Measurements from ENCODE around the gene SLC6A18.

SLC6A18 gene

DNA sequence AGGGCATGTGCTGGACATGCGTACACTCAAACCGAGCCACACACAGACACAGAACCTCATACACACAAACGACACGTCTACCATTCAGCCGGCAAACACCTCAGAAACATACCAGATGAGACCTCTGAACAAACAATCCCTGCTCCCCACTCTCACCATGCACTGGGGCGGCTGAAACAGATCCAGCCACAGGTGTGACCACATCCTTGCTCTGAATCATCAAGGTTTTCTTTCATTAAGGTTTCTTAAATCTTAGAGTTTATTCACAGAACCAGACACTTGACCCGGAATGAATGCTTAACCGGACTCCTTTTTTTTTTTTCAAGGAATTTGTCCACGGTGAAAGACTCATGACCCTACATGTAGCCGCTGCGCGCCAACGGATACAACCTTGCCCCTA lies 43.5 kb downstream of the SLC6A18 start:
- Histone ChIP-seq H2BK15ac (replicated peaks; ENCODE audit: low read depth) (no peak overlapping the region), H3K56ac (ENCODE audit: low read length) (no peak overlapping the region), H2BK120ac (ENCODE audit: low read depth, low read length) (no peak overlapping the region), H3K23ac (ENCODE audit: low read length) (no peak overlapping the region), H4K8ac (ENCODE audit: low read depth, low read length) (no peak overlapping the region), H3K4ac (ENCODE audit: low read depth, low read length) (no peak overlapping the region), H3K27ac (ENCODE audit: low read depth, low read length) (no peak overlapping the region), H2AK5ac (ENCODE audit: low read length) (no peak overlapping the region), H3K27me3 (ENCODE audit: insufficient read depth, low read length, poor library complexity) (no peaks in the 10 kb centered on the region), H3K36me3 (ENCODE audit: control insufficient read depth, insufficient read depth, low read length) (no peaks in the 10 kb centered on the region), H3K9ac (ENCODE audit: low read length) (no peak overlapping the region), H4K5ac (ENCODE audit: low read length) (no peak overlapping the region), H3K79me1 (ENCODE audit: low read length) (no peaks in the 10 kb centered on the region), H3K4me2 (ENCODE audit: low read length) (no peak overlapping the region), H3K18ac (ENCODE audit: low read length) (no peak overlapping the region), H3K4me1 (ENCODE audit: control insufficient read depth, low read depth, low read length) (no peaks in the 10 kb centered on the region), H3K4me3 (ENCODE audit: low read length) (no peak overlapping the region), H2BK5ac (ENCODE audit: low read length) (no peak overlapping the region), H3K79me2 (ENCODE audit: control insufficient read depth, insufficient read depth, low read length) (no peaks in the 10 kb centered on the region)
- DNase-seq, result no peak
- no CpG with 5 or more reads among the region's 13 CpGs for whole genome bisulfite sequencing (ENCODE audit: extremely low coverage, insufficient coverage, low lambda C conversion rate)

DNA sequence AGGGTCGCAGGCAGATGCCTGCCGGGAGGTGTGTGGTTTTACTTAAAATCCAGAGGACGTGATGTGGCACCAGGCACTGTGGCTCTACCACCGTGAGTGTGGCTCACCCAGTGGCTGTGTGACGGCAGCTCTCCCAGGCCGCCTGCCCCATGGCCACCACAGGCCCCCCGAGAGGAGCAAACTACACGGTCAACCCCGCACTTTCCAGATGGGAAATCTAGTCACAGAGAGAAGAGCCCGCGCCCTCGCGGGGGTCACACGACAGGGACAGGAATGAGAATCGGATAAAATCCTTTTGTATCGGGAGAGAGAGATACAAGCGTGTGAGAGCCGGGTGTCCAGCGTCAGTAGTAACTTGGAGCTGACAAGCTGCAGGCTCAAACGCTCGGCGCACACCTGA lies 45.2 kb downstream of the SLC6A18 start:
- Histone ChIP-seq H3K9ac (ENCODE audit: low read length) (no peak overlapping the region), H2BK120ac (ENCODE audit: low read depth, low read length) (no peak overlapping the region), H3K79me2 (ENCODE audit: control insufficient read depth, insufficient read depth, low read length) (no peaks in the 10 kb centered on the region), H3K23ac (ENCODE audit: low read length) (no peak overlapping the region), H3K27me3 (ENCODE audit: insufficient read depth, low read length, poor library complexity) (no peaks in the 10 kb centered on the region), H2BK15ac (replicated peaks; ENCODE audit: low read depth) (no peak overlapping the region), H4K8ac (ENCODE audit: low read depth, low read length) (no peak overlapping the region), H3K36me3 (ENCODE audit: control insufficient read depth, insufficient read depth, low read length) (no peaks in the 10 kb centered on the region), H3K79me1 (ENCODE audit: low read length) (no peaks in the 10 kb centered on the region), H4K5ac (ENCODE audit: low read length) (no peak overlapping the region), H3K27ac (ENCODE audit: low read depth, low read length) (no peak overlapping the region), H3K4me1 (ENCODE audit: control insufficient read depth, low read depth, low read length) (no peaks in the 10 kb centered on the region), H3K4ac (ENCODE audit: low read depth, low read length) (no peak overlapping the region), H3K4me2 (ENCODE audit: low read length) (no peak overlapping the region), H2BK5ac (ENCODE audit: low read length) (no peak overlapping the region), H3K4me3 (ENCODE audit: low read length) (no peak overlapping the region), H3K56ac (ENCODE audit: low read length) (no peak overlapping the region), H2AK5ac (ENCODE audit: low read length) (no peak overlapping the region), H3K18ac (ENCODE audit: low read length) (no peak overlapping the region)
- DNase-seq, result no peak
- WGBS (ENCODE audit: extremely low coverage, insufficient coverage, low lambda C conversion rate), result no CpG with 5 or more reads among the region's 22 CpGs

DNA sequence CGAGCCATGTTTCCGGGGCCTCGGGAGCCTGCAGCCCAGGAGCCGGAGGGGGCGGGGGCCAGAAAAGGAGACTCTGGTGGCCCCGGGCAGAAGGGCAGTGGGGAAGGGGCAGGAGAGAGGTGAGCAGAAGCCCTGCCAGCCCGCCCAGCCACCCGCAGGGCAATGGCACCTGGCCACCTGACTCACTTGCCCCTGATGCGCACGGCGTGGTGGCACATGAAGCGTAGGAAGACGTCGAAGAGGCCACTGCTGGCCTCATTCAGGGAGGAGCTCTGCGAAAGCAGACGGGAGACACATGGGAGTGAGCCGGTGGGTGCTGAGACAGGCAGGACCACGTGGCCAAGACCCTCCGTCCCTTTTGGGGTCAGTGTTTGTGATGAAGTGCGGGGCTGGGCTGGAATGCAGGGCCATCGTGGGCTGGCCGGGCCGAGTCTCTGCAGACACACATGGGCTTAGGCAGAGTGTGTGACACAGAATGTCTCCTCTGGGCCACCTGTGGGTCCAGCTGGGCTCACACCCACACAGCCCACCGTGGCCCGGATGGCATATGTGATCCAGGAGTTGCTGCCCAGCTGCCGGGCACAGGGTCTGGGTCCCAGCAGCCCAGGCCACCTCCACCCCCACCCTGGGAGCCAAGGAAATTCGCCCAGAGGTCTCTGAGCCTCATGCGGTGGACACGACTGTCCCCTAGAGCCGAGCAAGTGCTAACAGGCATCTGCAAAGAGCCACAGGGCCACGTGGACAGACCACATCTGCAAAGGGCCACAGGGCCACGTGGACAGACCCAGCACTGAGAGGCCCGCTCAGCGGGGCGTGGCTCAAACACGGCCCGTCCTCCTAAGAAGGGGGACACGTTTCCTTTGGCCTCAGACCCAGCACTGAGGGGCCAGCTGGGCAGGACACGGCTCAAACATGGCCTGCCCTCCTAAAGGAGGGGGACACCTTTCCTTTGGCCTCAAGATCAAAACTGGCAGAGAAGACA lies 46.0 kb downstream of the SLC6A18 start:
- no peak for DNase-seq
- Histone ChIP-seq H3K4me1 (ENCODE audit: control insufficient read depth, low read depth, low read length) (no peaks in the 10 kb centered on the region), H3K4ac (ENCODE audit: low read depth, low read length) (no peak overlapping the region), H4K8ac (ENCODE audit: low read depth, low read length) (no peak overlapping the region), H2BK5ac (ENCODE audit: low read length) (no peak overlapping the region), H3K4me2 (ENCODE audit: low read length) (no peak overlapping the region), H3K27me3 (ENCODE audit: insufficient read depth, low read length, poor library complexity) (no peaks in the 10 kb centered on the region), H2AK5ac (ENCODE audit: low read length) (no peak overlapping the region), H2BK120ac (ENCODE audit: low read depth, low read length) (no peak overlapping the region), H3K9ac (ENCODE audit: low read length) (no peak overlapping the region), H3K79me2 (ENCODE audit: control insufficient read depth, insufficient read depth, low read length) (no peaks in the 10 kb centered on the region), H3K56ac (ENCODE audit: low read length) (no peak overlapping the region), H3K23ac (ENCODE audit: low read length) (no peak overlapping the region), H3K18ac (ENCODE audit: low read length) (no peak overlapping the region), H3K4me3 (ENCODE audit: low read length) (no peak overlapping the region), H4K5ac (ENCODE audit: low read length) (no peak overlapping the region), H3K79me1 (ENCODE audit: low read length) (no peaks in the 10 kb centered on the region), H3K36me3 (ENCODE audit: control insufficient read depth, insufficient read depth, low read length) (no peaks in the 10 kb centered on the region), H2BK15ac (replicated peaks; ENCODE audit: low read depth) (no peak overlapping the region), H3K27ac (ENCODE audit: low read depth, low read length) (no peak overlapping the region)
- no CpG with 5 or more reads among the region's 39 CpGs for WGBS (ENCODE audit: extremely low coverage, insufficient coverage, low lambda C conversion rate)

DNA sequence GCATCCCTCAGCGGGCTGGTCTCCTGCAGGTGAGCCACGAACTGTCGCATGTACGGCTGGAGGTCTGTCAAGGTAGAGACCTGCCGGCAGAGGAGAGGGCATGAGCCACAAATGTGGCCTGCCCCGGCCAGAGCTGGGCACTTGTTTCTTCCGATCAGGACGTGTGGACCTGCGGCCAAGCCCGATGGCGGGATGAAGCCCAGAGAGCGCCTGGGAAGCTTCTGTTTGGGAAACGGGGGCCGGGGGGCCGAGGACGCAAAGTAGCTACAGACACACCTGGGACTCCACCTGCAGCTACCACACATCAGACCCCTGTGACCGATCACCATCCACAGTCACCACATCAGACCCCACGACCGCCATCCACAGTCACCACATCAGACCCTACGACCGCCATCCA lies 47.0 kb downstream of the SLC6A18 start:
- H2AK5ac ChIP-seq (ENCODE audit: low read length), result no peak overlapping the region
- no peak overlapping the region for H2BK120ac ChIP-seq (ENCODE audit: low read depth, low read length)
- no peaks in the 10 kb centered on the region for H3K27me3 ChIP-seq (ENCODE audit: insufficient read depth, low read length, poor library complexity)
- H3K4me2 ChIP-seq (ENCODE audit: low read length), result no peak overlapping the region
- H3K79me2 ChIP-seq (ENCODE audit: control insufficient read depth, insufficient read depth, low read length), result no peaks in the 10 kb centered on the region
- no peak overlapping the region for H3K23ac ChIP-seq (ENCODE audit: low read length)
- no peak overlapping the region for H3K27ac ChIP-seq (ENCODE audit: low read depth, low read length)
- whole genome bisulfite sequencing (ENCODE audit: extremely low coverage, insufficient coverage, low lambda C conversion rate), result no CpG with 5 or more reads among the region's 21 CpGs
- H3K56ac ChIP-seq (ENCODE audit: low read length), result no peak overlapping the region
- no peak overlapping the region for H3K4me3 ChIP-seq (ENCODE audit: low read length)
- H3K79me1 ChIP-seq (ENCODE audit: low read length), result no peaks in the 10 kb centered on the region
- no peak overlapping the region for H4K5ac ChIP-seq (ENCODE audit: low read length)
- H3K4me1 ChIP-seq (ENCODE audit: control insufficient read depth, low read depth, low read length), result no peaks in the 10 kb centered on the region
- H2BK15ac ChIP-seq (replicated peaks; ENCODE audit: low read depth), result no peak overlapping the region
- DNase-seq, result no peak
- no peaks in the 10 kb centered on the region for H3K36me3 ChIP-seq (ENCODE audit: control insufficient read depth, insufficient read depth, low read length)
- H3K9ac ChIP-seq (ENCODE audit: low read length), result no peak overlapping the region
- no peak overlapping the region for H3K4ac ChIP-seq (ENCODE audit: low read depth, low read length)
- H3K18ac ChIP-seq (ENCODE audit: low read length), result no peak overlapping the region
- H4K8ac ChIP-seq (ENCODE audit: low read depth, low read length), result no peak overlapping the region
- H2BK5ac ChIP-seq (ENCODE audit: low read length), result no peak overlapping the region

DNA sequence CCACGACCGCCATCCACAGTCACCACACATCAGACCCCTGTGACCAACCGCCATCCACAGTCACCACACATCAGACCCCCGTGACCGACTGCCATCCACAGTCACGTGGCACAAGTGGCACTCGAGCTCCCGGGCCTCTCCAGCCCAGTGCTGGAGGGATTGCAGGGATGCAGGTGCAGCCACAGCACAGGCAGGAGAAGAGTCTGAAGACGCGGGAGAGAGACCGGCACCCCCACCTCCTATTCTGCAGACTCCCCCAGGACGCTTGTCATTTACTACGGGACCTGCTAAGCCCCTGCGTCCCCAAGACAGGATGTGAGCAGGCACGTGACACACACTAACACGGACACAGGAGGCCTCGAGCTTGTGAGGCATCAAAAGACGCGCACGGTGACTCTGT lies 48.6 kb downstream of the SLC6A18 start:
- WGBS (ENCODE audit: extremely low coverage, insufficient coverage, low lambda C conversion rate), result no CpG with 5 or more reads among the region's 20 CpGs
- H3K56ac ChIP-seq (ENCODE audit: low read length), result no peak overlapping the region

More for the DNA sequence above, 48.6 kb downstream of the SLC6A18 start:
- Histone ChIP-seq H2BK5ac (ENCODE audit: low read length) (no peak overlapping the region), H3K27me3 (ENCODE audit: insufficient read depth, low read length, poor library complexity) (no peaks in the 10 kb centered on the region), H3K4me2 (ENCODE audit: low read length) (no peak overlapping the region), H4K5ac (ENCODE audit: low read length) (no peak overlapping the region), H3K79me1 (ENCODE audit: low read length) (no peaks in the 10 kb centered on the region), H2BK15ac (replicated peaks; ENCODE audit: low read depth) (no peak overlapping the region), H3K23ac (ENCODE audit: low read length) (no peak overlapping the region), H3K4ac (ENCODE audit: low read depth, low read length) (no peak overlapping the region), H3K4me3 (ENCODE audit: low read length) (no peak overlapping the region), H3K79me2 (ENCODE audit: control insufficient read depth, insufficient read depth, low read length) (no peaks in the 10 kb centered on the region), H3K18ac (ENCODE audit: low read length) (no peak overlapping the region), H3K4me1 (ENCODE audit: control insufficient read depth, low read depth, low read length) (no peaks in the 10 kb centered on the region), H2AK5ac (ENCODE audit: low read length) (no peak overlapping the region), H3K36me3 (ENCODE audit: control insufficient read depth, insufficient read depth, low read length) (peaks cover 1% of the 10 kb centered on the region), H3K9ac (ENCODE audit: low read length) (no peak overlapping the region), H2BK120ac (ENCODE audit: low read depth, low read length) (no peak overlapping the region), H3K27ac (ENCODE audit: low read depth, low read length) (no peak overlapping the region), H4K8ac (ENCODE audit: low read depth, low read length) (no peak overlapping the region)
- no peak for DNase-seq
